Right cardiac atrium (tissue), 5 donors: ENCODE measurements around the gene KPNA6. TPM values are rescaled to one million over a fixed set of nuclear protein-coding genes. Genes with fewer than 3 reads are reported as not detected.
"Not testable (repeated sequence)": the region's sequence is repeated elsewhere in the genome, so short reads cannot be mapped to it uniquely, and the experiment has no call there.

Experiments
- ATAC-seq, 2 donors: fragments of 200-7000 bp; cut with Tn5 transposase; one replicate each; pipeline versions ENCODE4 v1.8.0 to v1.9.1; 2020; ENCODE audit warnings: moderate library complexity in 2 of 2, mild to moderate bottlenecking in 1 of 2
- DNase-seq, 3 donors: peaks; one replicate each; pipeline ENCODE4 v3.0.0-alpha.2; 2020
- H3K27ac ChIP-seq: one replicate; pipeline ENCODE4 v1.5.1; 2013; ENCODE audit warnings: mild to moderate bottlenecking, low read length, control low read depth, moderate library complexity
- H3K27me3 ChIP-seq: one replicate; pipeline ENCODE4 v1.6.1; 2013; ENCODE audit not compliant: control insufficient read depth, insufficient read depth
- H3K4me1 ChIP-seq: one replicate; pipeline ENCODE4 v1.6.1; 2013; ENCODE audit warnings: low read length; ENCODE audit not compliant: control insufficient read depth, insufficient read depth
- H3K4me3 ChIP-seq: one replicate; pipeline ENCODE4 v1.5.1; 2013; ENCODE audit warnings: low read length, control low read depth
- H3K9me3 ChIP-seq: one replicate; pipeline ENCODE4 v1.6.1; 2013; ENCODE audit warnings: low read length; ENCODE audit not compliant: control insufficient read depth
- WGBS: extraction: QIAGEN DNeasy Blood & Tissue Kit; methylation state at CpG from one replicate; pipeline ENCODE4 v1.1.7; 2013; 5-methylcytosine and 5-hydroxymethylcytosine counted together
- intact Hi-C, 4 donors: fragments of 100-400 bp; cut with DNase I; formaldehyde crosslinking; loops; one replicate each; pipeline versions ENCODE4 v1.11.0 to v1.14.0; 2022 to 2023
- long read RNA-seq, 4 donors: library from polyadenylated mRNA; unstranded; transcript quantifications; one replicate each; pipeline ENCODE4 v2.0.0, GENCODE V29; 2020 to 2021
- polyA plus RNA-seq: library from polyadenylated mRNA; stranded (reverse); fragments of 200-250 nt; gene quantifications from one replicate; pipeline ENCODE4 v1.2.3, GENCODE V29; 2013
- total RNA-seq, 4 donors: library from RNA; stranded (reverse); fragmentation: NEBNext Ultra II Directional; extraction: Animal tissue kit (Norgen Biotek cat#: 25700); gene quantifications; one replicate each; pipeline ENCODE4 v1.2.1, GENCODE V29; 2021
- donor health status: healthy with polysubstance abuse.
- donor health status: DM: no; HTN: yes; CAD: no.
- donor health status: DM: no; HTN: no; CAD: no.
- donor health status: DM: no; HTN: yes; CAD: no; lungs with severe emphysema.
- donor health status: DM: yes; HTN: yes; CAD: no.

Gene KPNA6
- total RNA-seq, result 10 to 100 TPM; 72.4 to 79.7 (median 75.8) TPM
- polyA plus RNA-seq, result 14.7 TPM
- long read RNA-seq, donor 1, full-length matches to known transcripts, result 11 of 52 reads
- long read RNA-seq, donor 1, partial matches to known transcripts, result 37 of 52 reads
- long read RNA-seq, donor 1, other reads (novel, unspliced or antisense), result 4 of 52 reads
- long read RNA-seq, donor 2, full-length matches to known transcripts, result 6 of 12 reads
- long read RNA-seq, donor 2, partial matches to known transcripts, result 6 of 12 reads
- long read RNA-seq, donor 2, other reads (novel, unspliced or antisense), result 0 of 12 reads
- long read RNA-seq, donor 3, full-length matches to known transcripts, result 83 of 153 reads
- long read RNA-seq, donor 3, partial matches to known transcripts, result 49 of 153 reads
- long read RNA-seq, donor 3, other reads (novel, unspliced or antisense), result 21 of 153 reads
- long read RNA-seq, donor 4, full-length matches to known transcripts, result 12 of 13 reads
- long read RNA-seq, donor 4, partial matches to known transcripts, result 0 of 13 reads
- long read RNA-seq, donor 4, other reads (novel, unspliced or antisense), result 1 of 13 reads

DNA sequence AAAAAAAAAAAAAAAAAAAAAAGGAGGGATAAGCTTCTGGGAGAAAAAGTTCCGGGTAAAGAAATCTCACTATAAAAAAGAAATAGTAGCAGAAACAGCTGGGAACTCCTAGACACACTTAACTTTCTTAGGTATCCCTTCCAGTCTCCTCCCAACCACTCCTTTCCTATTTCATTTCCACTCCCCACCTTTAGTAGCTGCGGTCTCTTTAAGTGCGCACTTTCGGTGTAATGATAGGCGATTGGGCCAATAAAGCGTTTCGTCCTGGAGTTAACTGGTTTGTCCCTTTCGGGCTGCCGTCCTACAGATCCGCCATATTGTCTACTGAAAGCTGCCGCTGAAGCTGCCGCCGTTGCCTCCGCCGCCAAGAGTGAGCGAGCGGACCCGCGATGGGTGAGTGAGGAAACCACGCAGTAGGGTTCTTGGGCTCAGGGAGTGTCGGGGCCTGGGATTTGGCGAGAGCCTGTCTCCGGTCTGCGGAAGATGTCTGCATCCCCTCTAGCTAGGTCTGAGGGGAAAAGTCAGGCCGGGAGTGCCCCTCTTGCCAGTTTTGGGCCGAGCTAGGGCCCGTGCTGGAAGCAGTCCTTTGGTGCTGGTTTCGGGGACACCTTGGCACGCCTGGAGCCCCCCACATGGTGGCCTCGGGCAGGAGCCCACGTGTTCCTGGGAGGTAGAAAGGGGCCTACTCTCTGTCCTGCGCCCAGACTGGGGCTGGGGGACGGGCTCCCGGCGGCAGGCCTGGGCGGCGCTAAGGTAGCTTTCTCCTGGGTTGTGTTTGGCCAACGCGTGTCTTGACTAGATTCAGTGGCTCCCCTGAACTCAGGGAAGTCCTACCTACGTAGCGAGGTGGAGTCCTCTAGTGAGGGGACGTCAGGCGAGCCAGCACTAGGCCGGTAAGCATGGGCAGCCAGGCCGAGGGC lies at the start of gene KPNA6:
Gene KPNA6 (plus strand): TSS at position 315 of the 920 bp plus-strand sequence. CDS start 75 bp downstream, at position 390.
- WGBS, result under 1% methylated on average over 45 of the region's 45 CpGs
- Histone ChIP-seq H3K27me3 (no peaks in the 10 kb centered on the region), H3K27ac (peak within 1 kb of the TSS; percentile 90), H3K9me3 (no peaks in the 10 kb centered on the region), H3K4me1 (peaks cover 3% of the 10 kb centered on the region), H3K4me3 (peak within 1 kb of the TSS; percentile 84)
- DNase-seq (peak; percentile 88 to 93 (median 92)), ATAC-seq (peak; percentile 89 to 90)
- intact Hi-C loops, result no loop called here

DNA sequence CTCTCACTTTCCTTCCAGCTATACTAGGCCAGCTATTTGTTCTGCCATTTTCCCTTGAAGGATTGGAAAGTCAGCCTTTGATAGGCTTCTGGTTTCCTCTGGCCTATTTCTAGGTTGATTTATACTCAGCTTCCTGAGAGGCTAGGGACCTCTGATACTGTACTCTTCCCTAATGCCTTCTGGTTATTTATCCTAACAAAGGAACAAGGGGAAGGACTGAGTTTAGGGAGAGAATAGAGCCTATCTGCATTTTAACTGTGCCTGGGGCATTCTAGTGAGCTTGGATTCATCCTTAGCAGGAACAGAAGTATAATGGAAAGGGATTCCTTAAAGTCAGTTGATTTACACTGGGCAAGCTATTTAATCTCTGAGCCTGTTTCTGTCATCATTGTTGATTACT lies 46.9 kb upstream of the KPNA6 start:
- Histone ChIP-seq H3K27ac (no peak overlapping the region), H3K27me3 (no peaks in the 10 kb centered on the region), H3K4me1 (peaks cover 5% of the 10 kb centered on the region), H3K4me3 (no peak overlapping the region), H3K9me3 (no peaks in the 10 kb centered on the region)
- no peak for DNase-seq
- intact Hi-C loops, result no loop called here
- no peak for ATAC-seq

DNA sequence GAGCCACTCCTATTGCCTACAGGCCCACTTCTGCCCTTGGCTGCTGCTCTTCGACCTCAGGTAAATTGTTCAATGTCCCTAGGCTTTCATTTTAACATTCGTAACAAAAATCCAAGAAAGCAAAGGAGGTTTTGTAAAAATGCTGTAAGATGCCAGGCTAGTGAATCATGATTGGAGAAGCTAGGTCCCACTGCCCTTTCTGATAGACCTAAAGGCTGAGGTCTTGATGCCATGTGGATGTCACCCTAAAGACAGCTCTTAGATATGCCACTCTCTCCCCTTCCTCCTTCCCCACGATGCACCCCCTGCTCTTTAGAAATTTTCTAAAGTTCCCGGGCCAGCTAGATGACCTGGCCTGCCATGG lies 45.0 kb upstream of the KPNA6 start:
- intact Hi-C loops, result no loop called here
- no peak overlapping the region for H3K4me3 ChIP-seq
- ATAC-seq (no peak), DNase-seq (no peak)
- H3K27ac ChIP-seq, result peak overlapping the region; percentile 30
- 63% methylated on average over 4 of the region's 4 CpGs for WGBS
- H3K9me3 ChIP-seq, result no peaks in the 10 kb centered on the region
- peaks cover 7% of the 10 kb centered on the region for H3K4me1 ChIP-seq
- H3K27me3 ChIP-seq, result no peaks in the 10 kb centered on the region

DNA sequence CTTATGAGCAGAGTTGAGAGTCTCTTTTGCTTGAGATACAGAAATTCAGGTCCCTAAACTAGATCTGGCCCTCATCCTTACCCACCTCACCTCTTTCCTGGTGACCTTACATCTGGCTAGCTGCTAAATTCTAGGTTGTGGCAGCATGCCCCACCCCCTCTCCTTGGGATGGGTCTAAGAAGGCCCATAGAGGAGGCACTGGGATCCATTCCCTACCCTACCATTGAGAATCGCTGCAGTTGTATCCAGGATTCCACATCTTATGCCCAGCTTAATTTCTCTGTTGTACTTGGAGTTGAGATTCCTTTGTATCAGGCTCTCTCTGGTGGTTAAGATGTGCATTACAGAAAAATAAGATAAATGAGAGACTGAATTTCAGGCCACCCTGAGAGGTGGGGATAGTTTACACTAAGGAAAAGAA lies 44.6 kb upstream of the KPNA6 start:
- Histone ChIP-seq H3K4me3 (no peak overlapping the region), H3K4me1 (peaks cover 7% of the 10 kb centered on the region), H3K27ac (peak overlapping the region; percentile 67), H3K9me3 (no peaks in the 10 kb centered on the region), H3K27me3 (no peaks in the 10 kb centered on the region)
- peak; percentile 41 to 48 for ATAC-seq
- intact Hi-C loops, result no loop called here
- no peak for DNase-seq
- 7% methylated on average over 1 of the region's 1 CpG for whole genome bisulfite sequencing

DNA sequence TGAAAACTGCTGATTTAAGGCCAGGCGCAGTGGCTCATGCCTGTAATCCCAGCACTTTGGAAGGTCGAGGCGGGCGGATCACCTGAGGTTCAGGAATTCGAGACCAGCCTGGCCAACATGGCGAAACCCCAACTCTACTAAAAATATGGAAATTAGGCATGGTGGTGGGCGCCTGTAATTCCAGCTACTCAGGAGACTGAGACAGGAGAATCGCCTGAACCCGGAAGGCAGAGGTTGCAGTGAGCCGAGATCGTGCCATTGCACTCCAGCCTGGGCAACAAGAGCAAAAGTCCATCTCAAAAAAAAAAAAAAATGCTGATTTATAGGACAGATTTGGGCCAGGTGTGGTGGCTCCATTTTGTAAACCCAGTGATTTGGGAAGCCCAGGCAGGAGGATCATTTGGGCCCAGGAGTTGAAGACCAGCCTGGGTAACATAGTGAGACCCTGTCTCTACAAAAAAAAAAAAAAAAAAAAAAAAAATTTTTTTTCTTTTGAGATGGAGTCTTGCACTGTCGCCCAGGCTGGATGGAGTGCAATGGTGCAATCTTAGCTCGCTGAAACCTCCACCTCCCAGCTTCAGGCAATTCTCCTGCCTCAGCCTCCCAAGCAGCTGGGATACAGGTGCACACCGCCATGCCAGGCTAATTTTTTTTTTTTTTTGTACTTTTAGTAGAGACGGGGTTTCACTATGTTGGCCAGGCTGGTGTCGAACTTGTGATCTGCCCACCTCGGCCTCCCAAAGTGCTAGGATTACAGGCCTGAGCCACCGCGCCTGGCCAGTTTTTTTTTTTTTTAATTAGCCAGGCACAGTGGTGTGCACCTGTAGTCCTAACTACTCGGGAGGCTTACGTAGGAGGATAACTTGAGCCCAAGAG lies 42.0 kb upstream of the KPNA6 start:
- H3K4me3 ChIP-seq, H3K27ac ChIP-seq, ATAC-seq, H3K9me3 ChIP-seq, DNase-seq, intact Hi-C loops, H3K4me1 ChIP-seq, H3K27me3 ChIP-seq: not testable (repeated sequence)
- WGBS, result 68% methylated on average over 21 of the region's 21 CpGs

DNA sequence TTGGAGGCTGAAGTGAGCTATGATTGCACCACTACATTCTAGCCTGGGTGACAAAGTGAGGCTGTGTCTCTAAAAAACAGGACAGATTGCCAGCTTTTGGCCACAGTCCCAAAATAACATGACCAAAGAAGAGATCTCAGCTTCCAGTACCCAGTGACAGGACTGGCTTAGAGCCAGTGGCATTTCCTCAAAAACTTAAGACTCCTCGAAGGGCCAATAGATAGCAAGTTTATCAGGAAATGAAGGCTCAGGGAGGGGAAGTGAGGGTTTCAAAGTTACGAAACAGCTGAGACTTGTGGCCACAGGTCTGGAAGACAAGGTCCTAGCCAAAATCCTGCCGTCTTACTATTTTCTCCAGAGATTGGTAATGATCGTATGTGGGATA lies 41.4 kb upstream of the KPNA6 start:
- intact Hi-C loops, result no loop called here

DNA sequence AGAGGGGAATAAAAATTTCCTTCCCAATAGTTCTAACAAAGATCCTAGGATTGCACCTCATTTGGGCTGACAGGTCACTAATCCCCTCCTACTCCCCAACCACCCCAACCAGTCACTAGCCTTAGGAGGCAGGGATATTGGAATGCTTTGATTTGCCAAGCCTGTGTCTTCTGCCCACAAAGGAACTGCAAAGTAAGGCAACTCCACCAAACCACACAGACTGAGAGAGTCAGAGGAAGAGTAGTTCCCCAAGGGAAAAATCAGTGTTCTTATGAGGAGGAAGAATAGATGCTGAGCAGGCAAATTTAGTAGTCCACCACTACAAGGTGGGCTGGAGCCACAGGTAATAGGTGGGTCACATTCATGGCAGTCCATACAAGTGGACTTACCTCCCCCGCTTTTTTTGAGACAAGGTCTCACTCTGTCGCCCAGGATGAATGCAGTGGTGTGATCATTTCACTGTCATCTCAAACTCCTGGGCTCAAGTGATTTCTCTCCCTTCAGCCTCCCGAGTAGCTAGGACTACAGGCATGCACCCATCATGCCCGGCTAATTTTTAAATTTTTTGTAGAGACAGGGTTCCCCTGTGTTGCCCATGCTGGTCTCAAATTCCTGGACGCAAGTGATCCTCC lies 38.8 kb upstream of the KPNA6 start:
- no peak for DNase-seq
- H3K27ac ChIP-seq, result no peak overlapping the region
- no peaks in the 10 kb centered on the region for H3K27me3 ChIP-seq
- peaks cover 1% of the 10 kb centered on the region for H3K4me1 ChIP-seq
- WGBS, result 70% methylated on average over 5 of the region's 5 CpGs
- intact Hi-C loops, result no loop called here
- no peaks in the 10 kb centered on the region for H3K9me3 ChIP-seq
- ATAC-seq, result no peak
- no peak overlapping the region for H3K4me3 ChIP-seq

More for the DNA sequence above, 41.4 kb upstream of the KPNA6 start:
- 8% methylated on average over 4 of the region's 4 CpGs for WGBS
- ATAC-seq, result peak; percentile 77 to 79
- Histone ChIP-seq H3K27ac (no peak overlapping the region), H3K4me1 (peaks cover 7% of the 10 kb centered on the region), H3K9me3 (no peaks in the 10 kb centered on the region), H3K4me3 (no peak overlapping the region), H3K27me3 (no peaks in the 10 kb centered on the region)
- DNase-seq, result peak; percentile 59 to 73 (median 71)

DNA sequence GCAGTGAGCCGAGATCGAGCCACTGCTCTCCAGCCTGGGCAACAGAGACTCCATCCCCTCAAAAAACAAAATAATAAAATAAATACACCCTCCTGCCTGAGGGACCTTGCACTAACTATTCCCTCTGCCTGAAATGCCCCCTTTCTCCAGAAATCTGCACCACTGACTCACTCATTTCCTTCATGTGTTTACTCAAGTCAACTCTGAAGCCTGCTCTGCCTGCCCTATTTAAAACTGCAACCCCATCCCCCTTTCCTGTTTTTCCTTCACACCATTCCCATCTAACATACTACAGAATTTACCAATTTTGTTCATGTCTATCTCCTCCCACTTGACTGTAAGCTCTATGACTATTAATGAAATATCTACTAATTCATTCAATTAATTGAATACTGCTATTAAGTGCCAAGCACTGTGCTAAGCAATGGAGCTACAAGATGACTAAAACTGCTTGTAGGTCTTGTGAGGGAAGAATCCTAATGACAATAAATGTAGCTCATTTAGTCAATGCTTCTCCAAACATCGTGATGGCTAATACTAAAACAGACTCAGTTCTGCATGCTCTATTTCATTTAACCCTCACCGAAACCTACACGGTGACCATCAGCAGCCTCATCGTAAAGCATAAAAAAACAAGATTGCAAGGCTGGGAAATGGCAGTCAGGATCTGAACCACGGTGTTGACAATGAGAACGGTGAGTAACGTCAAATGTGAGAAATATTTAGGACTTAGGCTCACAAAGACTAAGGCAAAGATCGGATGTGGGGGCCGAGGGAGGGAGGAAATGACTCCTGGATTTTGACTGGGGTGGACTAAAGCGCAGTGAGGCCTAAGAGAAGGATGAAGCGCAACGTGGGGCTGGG lies 35.9 kb upstream of the KPNA6 start:
- Histone ChIP-seq H3K9me3 (no peaks in the 10 kb centered on the region), H3K27me3 (no peaks in the 10 kb centered on the region), H3K4me1 (no peaks in the 10 kb centered on the region), H3K4me3 (peak overlapping the region; percentile 50), H3K27ac (peak overlapping the region; percentile 31)
- ATAC-seq (no peak), DNase-seq (no peak)
- WGBS, result 14% methylated on average over 14 of the region's 14 CpGs
- intact Hi-C loops, result no loop called here

DNA sequence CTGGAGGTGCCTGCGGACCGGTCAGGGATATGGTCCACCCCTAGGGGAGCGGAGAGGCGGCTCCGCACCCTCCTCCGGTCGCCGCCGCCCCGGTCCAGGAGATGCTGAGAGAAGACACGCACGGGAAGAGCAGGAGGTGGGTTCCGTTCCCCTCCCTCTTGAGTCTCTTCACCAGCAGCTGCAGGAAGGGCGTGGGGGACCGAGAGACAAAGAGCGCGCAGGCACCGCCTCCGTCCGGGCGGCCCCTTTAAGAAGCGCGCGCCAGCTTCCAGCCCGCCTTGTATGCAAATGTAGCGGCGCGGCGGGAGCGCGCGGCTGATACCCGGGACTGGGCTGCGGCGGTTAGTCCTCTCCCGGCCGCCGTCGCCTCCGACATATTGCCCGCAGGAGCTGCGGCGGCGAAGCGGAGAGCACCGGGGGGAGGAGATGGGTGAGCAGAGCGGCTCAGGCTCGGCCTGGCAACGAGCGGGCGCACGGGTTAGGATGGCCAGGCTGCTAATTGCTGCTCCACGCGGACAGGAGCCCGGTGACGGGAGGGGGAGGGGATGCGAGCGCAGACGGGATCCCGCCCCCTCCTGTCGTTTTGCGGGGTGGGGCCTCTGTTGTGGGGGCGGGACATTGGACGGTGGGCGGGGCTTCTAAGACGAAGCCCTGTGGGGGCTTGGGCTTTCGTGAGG lies 35.1 kb upstream of the KPNA6 start, which contains the start of gene TMEM39B:
Gene TMEM39B (plus strand): TSS at position 318 of the 677 bp plus-strand sequence. CDS start 109 bp downstream, at position 427.
- ATAC-seq (peak; percentile 94 to 96), DNase-seq (peak; percentile 96 to 99 (median 98))
- Histone ChIP-seq H3K27ac (peak within 1 kb of the TSS; percentile 82), H3K4me1 (no peaks in the 10 kb centered on the region), H3K4me3 (peak within 1 kb of the TSS; percentile 50), H3K9me3 (no peaks in the 10 kb centered on the region), H3K27me3 (no peaks in the 10 kb centered on the region)
- WGBS, result under 1% methylated on average over 67 of the region's 67 CpGs
- intact Hi-C loops, result no loop called here
